ENCODE results near the gene DGKI. TPM values are rescaled to one million over a fixed set of nuclear protein-coding genes. Genes with fewer than 3 reads are reported as not detected.

DGKI gene
- total and polyA plus RNA-seq, 2 of the 4 experiments (the other 2 are of a cell fraction), result 3.9 to 15.8 TPM

DNA sequence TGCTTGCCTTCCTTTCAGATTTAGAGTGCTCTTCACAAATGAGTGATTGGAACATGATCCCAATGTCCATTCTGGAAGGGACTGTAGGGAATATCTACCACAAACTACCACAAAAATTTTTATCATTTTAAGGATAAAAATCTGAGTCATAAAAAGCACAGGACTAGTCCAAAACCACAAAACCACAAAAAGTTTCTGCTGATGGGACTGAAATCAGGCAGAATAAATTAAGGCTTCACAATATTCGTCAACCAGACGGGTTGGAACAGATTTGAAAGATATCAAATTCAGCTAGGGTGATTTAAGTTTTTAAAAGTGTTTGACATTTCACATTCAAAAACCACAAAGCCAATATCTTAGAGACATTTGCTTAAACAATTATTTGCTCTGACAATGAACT, 403.2 kb downstream of the DGKI start:
- H3K4me3 ChIP-seq (ENCODE audit: insufficient read depth, low read depth, low read length), result no peak overlapping the region
- peak; percentile 71 for DNase-seq
- H3K27ac ChIP-seq (ENCODE audit: insufficient read depth, low read length), result no peak overlapping the region
- no CpG with 5 or more reads among the region's 2 CpGs for WGBS, 2 experiments (ENCODE audit: extremely low coverage in 2 of 2, insufficient read length in 1 of 2)
- no peak overlapping the region for H3K56ac ChIP-seq (ENCODE audit: extremely low read depth, insufficient read depth, low read length)
- H3K4me1 ChIP-seq (ENCODE audit: control insufficient read depth, insufficient read depth, low read length), result peaks cover 4% of the 10 kb centered on the region
- H3K14ac ChIP-seq (replicated peaks; ENCODE audit: low read depth, low read length), result no peak overlapping the region
- H3K18ac ChIP-seq (ENCODE audit: low read depth, low read length), result no peak overlapping the region
- H2BK5ac ChIP-seq (ENCODE audit: low read depth, low read length, poor library complexity, severe bottlenecking), result no peak overlapping the region
- H2AK9ac ChIP-seq (replicated peaks; ENCODE audit: low read depth, low read length, poor library complexity), result no peak overlapping the region
- no peak overlapping the region for H3K23ac ChIP-seq (ENCODE audit: low read depth, low read length)
- CTCF ChIA-PET, result no interaction called here
- no peak overlapping the region for H2BK15ac ChIP-seq (ENCODE audit: low read depth, low read length)
- intact Hi-C loops (cut with micrococcal nuclease), result no loop called here
- H3K27me3 ChIP-seq (ENCODE audit: control insufficient read depth, insufficient read depth, low read length), result no peaks in the 10 kb centered on the region
- H3K9me1 ChIP-seq (ENCODE audit: insufficient read depth, low read length), result peaks cover 3% of the 10 kb centered on the region; the same call in 1 of the 2 replicates
- no TSS peak for BruUV-seq (replicated peaks)
- no peak overlapping the region for H4K91ac ChIP-seq (ENCODE audit: insufficient read depth, low read depth, low read length)
- dilution Hi-C loops (cut with HindIII; ENCODE audit: low sequenced_read_pairs, unreplicated experiment), result no loop called here
- peak; percentile 32 for ATAC-seq (ENCODE audit: low read depth)
- no peak overlapping the region for H2BK120ac ChIP-seq (ENCODE audit: low read depth, low read length)
- H2AFZ ChIP-seq (replicated peaks; ENCODE audit: low read length, poor library complexity), result no peak overlapping the region
- H4K8ac ChIP-seq (ENCODE audit: low read depth in 2 of 2, low read length in 2 of 2), result no peak overlapping the region
- POLR2A ChIA-PET (ENCODE audit: unreplicated experiment), result no interaction called here
- no peak overlapping the region for H2BK20ac ChIP-seq (ENCODE audit: low read depth, low read length)
- in situ Hi-C loops (cut with MboI; ENCODE audit: low sequenced_read_pairs), result no loop called here
- no peak overlapping the region for H3K9ac ChIP-seq (ENCODE audit: low read depth, low read length)
- H4K20me1 ChIP-seq (ENCODE audit: insufficient read depth, low read length), result no peaks in the 10 kb centered on the region
- TF ChIP-seq BHLHE40 (IDR thresholded peaks at IDR 0.05; ENCODE audit: low read depth, low read length) (no peak), CHD1 (IDR thresholded peaks at IDR 0.05; ENCODE audit: low read depth, low read length) (no peak), MAFK (IDR thresholded peaks at IDR 0.05; ENCODE audit: low read depth, low read length) (peak; percentile 76)
- TF ChIP-seq, protein P1, sequence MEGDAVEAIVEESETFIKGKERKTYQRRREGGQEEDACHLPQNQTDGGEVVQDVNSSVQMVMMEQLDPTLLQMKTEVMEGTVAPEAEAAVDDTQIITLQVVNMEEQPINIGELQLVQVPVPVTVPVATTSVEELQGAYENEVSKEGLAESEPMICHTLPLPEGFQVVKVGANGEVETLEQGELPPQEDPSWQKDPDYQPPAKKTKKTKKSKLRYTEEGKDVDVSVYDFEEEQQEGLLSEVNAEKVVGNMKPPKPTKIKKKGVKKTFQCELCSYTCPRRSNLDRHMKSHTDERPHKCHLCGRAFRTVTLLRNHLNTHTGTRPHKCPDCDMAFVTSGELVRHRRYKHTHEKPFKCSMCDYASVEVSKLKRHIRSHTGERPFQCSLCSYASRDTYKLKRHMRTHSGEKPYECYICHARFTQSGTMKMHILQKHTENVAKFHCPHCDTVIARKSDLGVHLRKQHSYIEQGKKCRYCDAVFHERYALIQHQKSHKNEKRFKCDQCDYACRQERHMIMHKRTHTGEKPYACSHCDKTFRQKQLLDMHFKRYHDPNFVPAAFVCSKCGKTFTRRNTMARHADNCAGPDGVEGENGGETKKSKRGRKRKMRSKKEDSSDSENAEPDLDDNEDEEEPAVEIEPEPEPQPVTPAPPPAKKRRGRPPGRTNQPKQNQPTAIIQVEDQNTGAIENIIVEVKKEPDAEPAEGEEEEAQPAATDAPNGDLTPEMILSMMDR (conservative IDR thresholded peaks at IDR 0.05; ENCODE audit: low read depth, low read length), result no peak
- no peaks in the 10 kb centered on the region for H3K9me3 ChIP-seq (ENCODE audit: control insufficient read depth, insufficient read depth, low read length)
- H3K36me3 ChIP-seq (ENCODE audit: control insufficient read depth, insufficient read depth, low read length), result peaks cover 4% of the 10 kb centered on the region; the same call in 1 of the 2 replicates
- H3K79me1 ChIP-seq (ENCODE audit: low read depth in 1 of 2, low read length in 2 of 2), result 0 out of 4 replicates have a peak, but pooled peaks cover 0 to 3% of the 10 kb centered on the region in 2 experiments
- peak overlapping the region; percentile 13; the same call in 1 of the 2 replicates for H3K4me2 ChIP-seq (ENCODE audit: low read depth, low read length)
- H2AK5ac ChIP-seq (ENCODE audit: low read depth, low read length), result no peak overlapping the region
- no peak overlapping the region for H4K5ac ChIP-seq (ENCODE audit: low read depth, low read length)
- H3K4ac ChIP-seq (ENCODE audit: low read depth, low read length), result no peak overlapping the region
